Measurements from ENCODE around the gene ACTG2.

DNA sequence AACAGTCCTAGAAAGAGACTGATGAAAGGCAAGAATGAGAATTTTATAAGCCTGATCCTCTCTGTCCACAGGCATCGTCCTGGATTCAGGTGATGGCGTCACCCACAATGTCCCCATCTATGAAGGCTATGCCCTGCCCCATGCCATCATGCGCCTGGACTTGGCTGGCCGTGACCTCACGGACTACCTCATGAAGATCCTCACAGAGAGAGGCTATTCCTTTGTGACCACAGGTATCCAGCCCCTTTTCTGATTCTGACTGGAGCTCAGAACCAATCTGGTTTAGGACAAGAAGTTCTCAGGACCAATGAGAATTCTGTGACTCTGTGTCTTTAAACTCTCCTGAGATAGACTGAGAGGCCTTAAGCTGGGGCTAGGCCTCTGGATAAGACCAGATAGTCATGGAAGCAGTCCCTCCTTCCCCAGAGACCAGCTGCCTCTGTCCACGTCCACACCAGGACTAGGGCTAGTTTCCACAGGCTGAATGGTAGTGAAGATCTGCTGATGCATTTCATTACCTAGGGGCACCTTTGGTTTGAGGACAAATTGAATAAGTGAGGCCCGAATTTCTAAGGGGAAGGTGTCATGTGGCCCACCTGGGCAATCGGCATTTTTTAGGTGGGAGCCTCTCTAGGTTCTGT, 20.7 kb downstream of the ACTG2 start:
- TF ChIP-seq, protein P1, sequence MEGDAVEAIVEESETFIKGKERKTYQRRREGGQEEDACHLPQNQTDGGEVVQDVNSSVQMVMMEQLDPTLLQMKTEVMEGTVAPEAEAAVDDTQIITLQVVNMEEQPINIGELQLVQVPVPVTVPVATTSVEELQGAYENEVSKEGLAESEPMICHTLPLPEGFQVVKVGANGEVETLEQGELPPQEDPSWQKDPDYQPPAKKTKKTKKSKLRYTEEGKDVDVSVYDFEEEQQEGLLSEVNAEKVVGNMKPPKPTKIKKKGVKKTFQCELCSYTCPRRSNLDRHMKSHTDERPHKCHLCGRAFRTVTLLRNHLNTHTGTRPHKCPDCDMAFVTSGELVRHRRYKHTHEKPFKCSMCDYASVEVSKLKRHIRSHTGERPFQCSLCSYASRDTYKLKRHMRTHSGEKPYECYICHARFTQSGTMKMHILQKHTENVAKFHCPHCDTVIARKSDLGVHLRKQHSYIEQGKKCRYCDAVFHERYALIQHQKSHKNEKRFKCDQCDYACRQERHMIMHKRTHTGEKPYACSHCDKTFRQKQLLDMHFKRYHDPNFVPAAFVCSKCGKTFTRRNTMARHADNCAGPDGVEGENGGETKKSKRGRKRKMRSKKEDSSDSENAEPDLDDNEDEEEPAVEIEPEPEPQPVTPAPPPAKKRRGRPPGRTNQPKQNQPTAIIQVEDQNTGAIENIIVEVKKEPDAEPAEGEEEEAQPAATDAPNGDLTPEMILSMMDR (conservative IDR thresholded peaks at IDR 0.05 in 1 of 2, IDR thresholded peaks at IDR 0.05 in 1 of 2; ENCODE audit: low read depth in 1 of 2, low read length in 2 of 2), result no peak
- TF ChIP-seq EZH2 (IDR thresholded peaks at IDR 0.05; ENCODE audit: low read length, missing control alignments), result no peak
